Stimulated activated CD4-positive, alpha-beta T cell treated with anti-CD3 and anti-CD28 coated beads, Interleukin-12 subunit alpha, Interleukin-12 subunit beta, amount 100 ng/mL, for 4 hours (primary cell): ENCODE results near the gene IGF2BP3.

Experiments
- DNase-seq: peaks from one replicate; pipeline ENCODE4 v3.0.0-alpha.2; 2020

The IGF2BP3 gene

DNA sequence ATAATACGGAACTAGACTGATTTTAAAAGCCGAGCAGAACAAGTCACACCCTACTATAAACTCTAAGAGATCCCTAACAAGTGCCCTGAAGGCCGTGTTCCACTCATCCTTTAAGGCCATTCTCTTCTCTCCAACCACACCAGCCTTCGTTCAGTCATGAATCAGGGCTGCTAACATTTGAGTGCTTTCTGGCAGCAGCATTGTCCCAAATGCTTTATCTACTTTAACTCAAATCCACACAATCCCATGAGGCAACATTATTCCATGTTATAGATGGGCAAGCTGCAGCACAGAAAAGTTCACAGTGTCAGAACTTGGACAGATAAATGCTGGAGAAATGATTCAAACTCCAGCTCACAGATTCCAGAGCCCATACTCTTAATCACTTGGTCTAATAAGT, 97.7 kb downstream of the IGF2BP3 start:
- no peak for DNase-seq

DNA sequence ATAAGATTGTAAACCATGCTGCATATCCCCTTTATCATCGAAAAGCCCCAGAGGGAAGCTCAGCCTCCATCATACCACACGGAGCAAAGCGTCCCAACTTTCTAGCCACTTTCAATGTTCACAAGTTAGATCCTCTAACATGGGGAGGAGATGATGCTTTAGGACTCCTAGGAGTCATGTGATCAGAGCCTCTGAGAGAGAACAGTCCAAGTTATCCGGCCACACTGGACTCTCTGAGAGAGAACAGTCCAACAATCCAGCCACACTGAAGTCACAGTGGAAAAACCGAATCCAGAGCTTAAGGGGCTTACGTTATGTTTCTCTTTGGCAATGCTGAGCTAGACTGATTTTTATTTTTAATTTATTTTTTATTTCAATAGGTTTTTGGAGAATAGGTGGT, 98.6 kb downstream of the IGF2BP3 start:
- no peak for DNase-seq

DNA sequence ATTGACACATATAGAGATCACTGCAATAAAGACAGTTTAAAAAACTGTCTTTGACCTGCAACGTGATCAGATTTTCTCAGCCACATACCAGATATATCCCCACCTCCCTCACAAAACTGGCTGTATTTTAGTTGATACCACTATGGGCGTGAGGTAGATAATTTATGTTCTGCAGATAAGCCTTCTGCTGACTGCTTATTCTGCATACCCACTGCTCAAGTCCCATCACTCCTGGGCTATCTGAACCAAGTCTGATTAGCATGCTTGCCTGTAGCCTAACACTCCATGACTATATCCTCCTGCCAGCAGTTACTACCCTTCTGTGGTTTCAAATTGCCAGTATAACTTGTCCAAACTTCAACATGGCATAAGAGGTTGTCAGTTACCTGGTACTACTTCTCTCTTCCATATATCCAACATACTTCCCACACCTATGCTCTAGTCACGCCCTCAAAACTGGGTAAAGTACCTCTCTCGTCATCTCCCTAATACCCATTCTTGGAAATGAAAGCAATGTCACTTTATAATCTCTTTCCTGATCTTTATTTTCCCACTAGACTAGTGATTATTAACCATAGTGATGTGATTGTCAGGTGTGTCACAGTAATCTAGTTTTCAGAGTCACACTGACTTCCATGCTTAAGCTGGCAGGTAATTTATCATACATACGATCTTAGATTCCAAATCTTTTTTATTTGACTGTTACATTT, 100.4 kb downstream of the IGF2BP3 start:
- DNase-seq, result no peak

DNA sequence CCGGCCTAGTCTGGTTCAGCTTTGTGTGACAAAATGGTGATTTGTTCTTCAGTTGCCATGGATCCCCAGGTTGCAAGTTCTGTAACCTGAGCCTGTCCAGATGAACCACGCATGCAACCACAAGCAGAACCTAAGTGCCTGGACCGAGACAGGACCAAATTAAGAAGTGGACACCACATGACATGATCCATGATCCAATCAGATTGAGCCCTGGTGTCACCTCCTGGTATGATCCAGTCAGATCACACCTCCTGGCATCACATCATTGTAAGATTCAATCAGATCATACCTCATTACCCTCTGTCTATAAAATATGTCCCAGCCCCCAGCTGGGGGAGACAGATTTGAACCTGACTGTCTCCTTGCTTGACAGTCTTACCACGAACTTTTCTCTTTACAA, 101.2 kb downstream of the IGF2BP3 start:
- DNase-seq, result no peak

DNA sequence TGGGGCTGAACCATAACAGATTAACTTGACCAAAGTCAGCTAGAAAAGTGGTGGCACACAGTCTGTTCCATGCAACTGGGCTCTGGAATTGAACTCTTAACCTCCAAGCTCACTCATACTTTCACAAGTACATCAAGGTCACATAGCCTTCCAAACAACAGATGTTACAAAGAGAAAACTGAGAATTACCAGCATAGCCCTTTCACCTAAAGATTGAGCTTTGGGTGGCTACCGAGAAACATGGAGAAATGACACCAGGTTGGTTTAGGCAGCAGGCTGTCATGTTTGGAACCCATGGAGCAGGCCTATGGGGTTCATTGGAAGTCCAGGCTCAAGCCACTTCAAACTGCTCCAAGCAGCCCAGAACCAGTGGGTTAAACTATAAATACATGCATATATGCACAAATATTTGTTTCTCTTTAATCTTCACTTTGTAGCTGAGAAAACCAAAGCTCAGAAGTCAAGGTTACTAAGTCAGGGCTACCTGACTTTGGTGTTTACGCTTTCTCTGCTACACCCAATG, 112.1 kb downstream of the IGF2BP3 start:
- no peak for DNase-seq

DNA sequence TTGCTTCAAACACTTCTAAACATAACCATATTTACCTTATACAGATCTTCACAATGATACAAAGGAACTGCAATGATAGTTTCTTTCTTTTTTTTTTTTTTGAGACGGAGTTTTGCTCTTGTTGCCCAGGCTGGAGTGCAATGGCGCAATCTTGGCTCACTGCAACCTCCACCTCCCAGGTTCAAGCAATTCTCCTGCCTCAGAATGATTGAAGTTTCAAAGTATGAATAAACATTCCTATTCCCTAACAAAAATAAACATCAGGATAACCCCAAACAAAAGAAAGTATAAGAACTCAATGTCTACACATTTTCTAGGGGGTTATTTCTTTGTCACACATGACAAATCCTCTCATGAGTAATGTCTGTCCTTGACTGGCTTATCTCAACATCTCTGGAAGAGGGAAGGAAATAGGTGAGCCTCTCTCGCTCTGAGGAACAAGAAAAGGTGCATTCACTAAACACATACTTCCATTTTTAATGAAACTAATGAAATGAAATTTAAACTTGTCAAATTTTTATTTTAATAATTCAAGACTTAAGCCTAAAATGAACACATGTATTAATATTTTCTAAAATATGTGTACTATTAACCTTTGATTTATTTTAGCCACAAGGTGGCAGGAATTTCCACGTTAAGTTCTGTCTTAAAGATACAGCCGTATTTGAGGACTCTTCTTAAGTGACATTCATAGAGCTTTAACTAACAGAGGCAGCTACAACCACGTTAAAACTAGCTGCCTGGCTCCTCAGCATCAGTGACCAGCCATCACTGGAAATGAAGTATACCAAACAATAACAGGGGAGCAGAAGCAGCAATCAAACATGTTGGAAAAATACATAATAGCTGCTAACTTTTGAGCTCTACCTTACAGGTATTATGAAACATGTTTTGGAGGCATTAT, 112.8 kb downstream of the IGF2BP3 start:
- DNase-seq, result no peak

DNA sequence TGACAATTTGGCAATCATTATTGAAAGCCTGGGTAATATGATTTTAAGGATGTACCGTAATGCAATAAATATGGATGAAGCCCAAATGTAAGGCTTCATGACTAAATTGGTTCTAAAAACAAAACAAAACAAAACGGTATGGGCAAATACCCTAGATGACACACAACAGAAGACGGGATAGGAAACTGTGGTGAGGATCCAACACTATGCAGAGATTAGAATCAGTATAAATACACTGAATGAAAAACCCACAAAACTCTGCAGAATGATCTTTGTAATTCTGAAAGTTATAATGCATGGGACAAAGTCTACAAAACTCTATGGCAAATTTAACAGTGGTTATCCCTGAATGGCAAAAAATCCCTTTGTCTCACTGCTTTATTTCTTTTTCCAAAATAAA, 113.6 kb downstream of the IGF2BP3 start:
- no peak for DNase-seq

DNA sequence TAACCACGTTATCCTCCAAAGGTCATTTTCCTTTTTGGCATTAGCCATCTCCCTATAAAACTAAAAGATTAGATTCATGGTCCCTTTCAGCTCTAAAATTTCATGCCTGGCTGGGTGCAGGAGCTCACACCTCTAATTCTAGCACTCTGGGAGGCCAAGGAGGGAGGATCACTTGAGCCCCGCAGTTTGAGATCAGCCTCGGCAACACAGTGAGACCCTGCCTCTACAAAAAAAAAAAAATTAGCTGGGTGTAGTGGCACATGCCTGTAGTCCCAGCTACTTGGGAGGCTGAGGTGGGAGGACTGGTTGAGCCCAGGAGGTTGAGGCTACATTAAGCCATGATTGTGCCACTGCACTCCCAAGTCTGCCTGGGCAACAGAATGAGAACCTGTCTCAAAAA, 114.1 kb downstream of the IGF2BP3 start:
- no peak for DNase-seq

DNA sequence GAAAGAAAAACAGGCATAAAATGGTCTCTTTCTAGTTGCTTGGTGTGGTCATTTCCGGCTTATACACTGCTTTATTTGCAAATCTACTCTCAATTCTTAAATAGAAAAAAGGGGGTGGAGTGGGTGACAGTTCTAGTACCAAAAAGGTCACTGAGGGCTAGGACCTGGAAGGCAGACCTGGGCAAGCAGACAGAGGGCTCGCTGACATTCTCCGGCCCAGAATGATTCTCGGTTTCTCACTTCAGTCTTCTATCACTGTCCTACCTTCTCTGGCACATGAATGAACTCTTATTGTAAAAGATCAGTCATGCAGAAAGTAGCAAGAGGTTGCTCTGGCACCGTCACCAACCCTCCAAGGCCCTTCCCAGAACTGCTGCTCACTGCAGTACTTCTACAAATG, 117.1 kb downstream of the IGF2BP3 start:
- DNase-seq, result no peak

DNA sequence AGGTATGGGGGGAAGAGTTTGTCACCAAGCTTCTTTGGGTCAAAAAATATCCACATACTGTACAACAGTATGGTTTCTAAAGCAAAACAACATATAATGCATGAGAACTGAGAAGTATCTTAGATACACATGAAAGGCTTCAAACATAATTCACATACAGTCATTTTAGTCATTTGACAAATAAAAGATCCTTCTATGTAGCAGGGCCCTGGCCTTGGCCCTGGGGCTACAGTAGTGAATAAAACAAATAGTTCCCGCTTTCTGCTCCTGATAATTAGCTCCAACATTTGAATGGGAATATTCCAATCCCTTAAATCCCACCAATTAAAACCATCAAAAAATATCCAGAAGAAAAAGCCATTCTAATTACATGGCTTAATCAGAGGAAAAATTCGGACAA, 119.8 kb downstream of the IGF2BP3 start:
- DNase-seq, result no peak

DNA sequence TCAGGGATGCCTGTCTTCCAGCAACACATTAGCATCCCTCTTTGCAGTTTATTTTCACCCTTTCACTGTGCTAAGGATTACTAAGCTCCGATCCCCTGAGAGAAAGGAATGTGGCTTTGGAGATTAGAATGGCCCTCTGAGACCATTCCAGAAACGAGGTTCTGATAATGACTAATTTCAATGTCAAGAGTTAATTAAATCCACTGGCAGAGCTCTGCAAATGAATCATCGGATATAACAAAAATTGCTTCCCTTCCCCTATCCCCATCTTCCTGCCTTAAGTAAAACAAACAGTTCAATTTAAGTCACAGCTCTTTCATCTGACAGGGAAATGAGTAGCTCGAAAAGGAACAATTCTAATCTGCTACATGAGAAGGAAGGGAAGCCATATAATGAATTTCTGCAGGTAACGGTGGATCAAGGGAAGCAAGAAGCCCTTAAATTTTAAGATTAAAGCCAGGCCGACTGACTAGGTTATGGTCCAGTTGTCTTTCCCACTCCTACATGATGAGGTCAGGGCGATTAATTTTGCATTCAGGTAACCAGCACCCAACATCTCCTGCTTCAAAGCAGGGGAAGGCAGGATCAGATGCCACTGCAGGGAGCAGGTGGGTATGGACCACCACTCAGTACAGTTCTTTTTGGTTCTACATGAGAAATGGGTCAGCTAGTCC, 120.7 kb downstream of the IGF2BP3 start:
- no peak for DNase-seq

DNA sequence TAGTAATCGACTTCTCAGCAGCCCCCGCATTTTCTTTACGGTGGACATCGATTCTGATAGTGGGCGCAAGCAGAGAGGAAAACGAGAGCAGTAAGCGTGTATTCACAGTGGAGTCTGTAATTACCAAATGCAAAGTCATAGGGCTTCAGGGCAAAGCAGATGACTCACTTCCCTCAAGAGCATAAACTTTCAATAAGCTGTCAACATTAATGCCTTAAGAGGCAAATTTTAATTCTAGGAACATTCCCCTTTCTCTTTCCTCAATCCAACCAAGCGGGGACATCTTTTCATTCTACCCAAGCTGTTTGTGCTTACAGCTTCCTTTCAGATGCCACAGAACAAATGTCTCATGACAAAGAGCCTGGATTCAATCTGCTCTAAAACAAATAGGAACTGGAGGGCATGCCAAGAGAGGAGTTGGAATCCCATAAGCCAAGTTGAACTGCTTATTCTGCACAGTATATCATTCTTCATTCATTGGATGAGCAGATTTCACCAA, 122.6 kb downstream of the IGF2BP3 start:
- no peak for DNase-seq

DNA sequence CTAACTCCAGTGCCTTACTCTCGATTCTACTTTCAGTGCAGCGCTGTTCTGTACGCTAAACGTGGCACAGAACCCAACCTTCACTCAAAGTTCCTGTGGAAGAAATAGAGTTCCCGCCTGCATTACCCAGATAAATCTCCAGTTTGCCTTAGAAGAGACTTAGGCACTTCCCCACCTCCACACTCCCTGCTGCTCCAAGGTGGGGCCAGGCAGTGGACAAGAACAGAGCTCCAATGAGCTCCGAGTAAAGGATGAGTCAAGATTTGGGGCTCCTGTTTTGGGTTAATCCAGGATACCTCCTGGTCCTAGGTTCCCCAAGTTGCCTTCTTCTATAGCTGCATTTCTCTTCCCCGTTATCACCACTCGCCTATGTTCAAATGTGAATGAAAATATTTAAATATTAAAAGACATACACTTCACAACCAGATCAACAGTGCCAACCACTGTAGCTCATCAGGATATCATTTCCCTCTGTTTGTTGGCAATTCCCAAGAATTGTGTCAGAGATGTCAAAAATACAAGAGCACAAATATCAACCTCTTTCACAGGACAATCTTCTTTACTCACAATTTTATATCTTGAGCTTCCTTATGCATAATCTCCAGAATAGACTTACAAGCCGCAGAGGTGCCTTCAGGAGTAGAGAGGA, 123.1 kb downstream of the IGF2BP3 start:
- DNase-seq, result no peak

DNA sequence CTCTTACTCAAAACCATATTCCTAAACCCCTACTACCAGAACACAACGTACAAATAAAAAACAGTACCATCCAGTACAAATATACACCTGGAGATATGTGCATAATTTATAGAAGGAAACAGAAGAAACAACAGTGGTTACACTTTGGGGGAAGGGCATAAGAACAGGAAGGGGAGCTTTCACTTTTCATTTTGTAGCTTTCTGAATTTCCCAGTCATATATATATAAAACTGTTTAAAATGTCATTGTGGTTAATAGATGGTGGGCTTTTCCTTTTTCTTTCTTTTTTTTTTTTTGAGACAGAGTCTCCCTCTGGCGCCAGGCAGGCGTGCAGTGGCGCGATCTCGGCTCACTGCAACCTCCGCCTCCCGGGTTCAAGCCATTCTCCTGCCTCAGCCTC, 124.0 kb downstream of the IGF2BP3 start:
- no peak for DNase-seq

DNA sequence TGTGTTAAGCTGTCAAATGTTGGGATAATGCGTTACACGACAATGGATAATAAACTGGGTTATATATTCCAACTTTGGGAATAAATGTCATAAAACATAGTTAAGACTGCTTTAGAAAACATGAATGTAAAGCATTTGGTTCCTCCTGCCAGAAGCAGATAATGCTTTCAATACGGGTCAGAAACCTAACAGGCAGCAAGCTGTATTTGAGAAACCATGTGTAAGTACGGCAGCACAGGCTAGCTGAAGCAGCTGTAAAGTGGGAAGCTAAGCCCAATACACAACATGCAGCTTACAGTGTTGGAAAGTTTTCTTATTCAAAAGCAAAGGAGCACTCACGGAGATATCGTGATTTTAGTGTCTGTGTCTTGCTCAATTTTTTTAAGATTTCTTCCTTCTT, 124.7 kb downstream of the IGF2BP3 start:
- DNase-seq, result no peak

DNA sequence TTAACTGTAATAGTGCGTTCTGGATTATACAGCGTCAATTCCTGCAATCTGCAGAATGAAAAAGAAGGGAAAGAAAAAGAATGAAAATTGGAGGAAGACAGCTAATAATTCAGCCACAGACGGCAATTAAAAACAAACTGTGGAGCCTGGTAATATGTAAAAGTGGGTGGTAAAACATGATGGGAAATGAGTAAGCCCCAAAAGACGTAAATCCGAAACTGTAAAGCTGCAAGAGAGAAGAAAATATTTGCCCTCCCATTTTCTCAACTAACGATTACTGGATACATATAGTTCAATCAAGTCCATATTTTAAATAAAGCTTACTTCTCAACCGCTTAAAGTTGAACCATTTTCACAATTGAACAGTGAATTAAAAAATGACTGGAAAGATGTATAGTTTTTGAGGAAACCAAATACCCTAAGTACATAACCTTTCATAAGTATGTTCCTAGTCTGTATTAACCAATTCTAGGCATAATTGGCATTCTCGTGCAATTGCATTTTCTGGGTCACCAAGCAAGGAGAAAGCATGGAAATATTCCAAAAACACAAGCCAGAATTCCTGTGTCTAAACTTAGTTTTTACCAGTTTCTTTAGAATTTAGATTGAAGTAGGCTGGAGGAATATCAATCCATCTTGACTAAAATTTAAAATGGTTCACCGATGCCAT, 126.3 kb downstream of the IGF2BP3 start:
- no peak for DNase-seq

DNA sequence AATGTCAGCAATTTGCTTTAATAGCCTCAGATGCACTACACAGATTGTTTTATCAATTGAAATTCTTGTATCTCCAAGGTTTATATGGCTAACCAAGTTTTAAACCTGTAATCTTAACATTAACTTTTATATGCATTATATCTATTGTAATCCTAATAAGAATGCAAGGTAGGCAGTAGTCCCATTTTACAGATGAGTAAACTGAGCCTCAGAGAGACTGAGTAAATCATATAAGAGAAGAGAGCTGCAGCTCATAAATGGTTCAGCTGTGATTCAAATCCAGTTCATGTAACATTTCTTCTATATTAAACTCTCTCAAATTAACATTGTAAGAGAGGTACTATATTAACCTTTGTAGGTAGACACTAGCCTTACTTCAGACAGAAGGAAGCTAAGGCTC, 127.2 kb downstream of the IGF2BP3 start:
- no peak for DNase-seq

DNA sequence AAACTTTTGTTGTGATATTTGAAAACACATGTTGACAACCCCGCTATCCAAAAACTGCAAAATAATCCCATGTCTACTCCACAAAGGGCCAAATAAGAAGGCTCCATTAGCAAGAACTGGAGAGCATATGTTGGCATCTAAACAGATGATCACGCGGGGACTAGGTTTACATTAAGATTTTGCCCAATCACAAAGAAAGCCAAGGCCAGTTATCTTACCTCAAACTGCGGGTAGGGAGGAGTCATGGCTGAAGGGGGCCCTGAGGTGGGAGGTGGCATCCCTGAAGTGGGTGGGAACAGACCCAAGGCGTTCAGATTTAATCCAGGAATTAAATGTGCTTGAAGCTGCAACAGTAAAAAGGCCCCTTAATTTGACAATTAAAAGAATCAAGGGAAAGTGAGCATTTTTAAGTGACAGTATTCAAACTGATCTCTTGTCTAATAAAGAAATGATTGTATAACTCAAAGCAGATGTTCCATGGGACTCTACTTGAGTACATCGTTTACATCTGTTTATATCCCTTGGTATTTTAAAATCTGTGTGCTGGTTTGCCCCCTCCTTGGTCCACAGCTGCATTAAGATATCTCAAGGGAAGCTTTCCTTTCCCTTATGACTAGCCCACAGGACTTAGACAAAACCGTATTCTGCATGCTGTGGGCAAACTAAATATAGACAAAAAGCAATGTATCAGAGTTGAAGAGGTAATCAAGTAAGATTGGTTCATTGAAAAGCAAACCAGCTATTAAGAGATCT, 128.3 kb downstream of the IGF2BP3 start:
- no peak for DNase-seq

DNA sequence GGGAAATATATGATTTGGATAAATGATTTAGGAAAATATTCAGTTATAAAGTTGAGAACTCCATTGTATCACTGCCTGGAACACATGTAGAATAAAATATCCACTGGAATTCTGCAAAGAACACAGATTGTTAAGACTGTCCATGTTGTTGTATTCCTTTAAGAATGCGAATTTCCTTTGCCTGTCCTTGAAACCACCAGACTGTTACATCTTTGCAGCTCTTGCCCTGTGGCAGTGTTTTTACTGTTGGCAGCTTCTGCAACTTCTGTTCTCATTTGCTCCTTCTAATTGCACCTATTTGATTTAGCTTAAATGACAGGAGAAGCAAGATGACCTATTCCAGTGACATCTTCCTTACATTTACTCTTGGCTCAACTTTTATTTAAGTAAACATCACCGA, 131.4 kb downstream of the IGF2BP3 start:
- no peak for DNase-seq

DNA sequence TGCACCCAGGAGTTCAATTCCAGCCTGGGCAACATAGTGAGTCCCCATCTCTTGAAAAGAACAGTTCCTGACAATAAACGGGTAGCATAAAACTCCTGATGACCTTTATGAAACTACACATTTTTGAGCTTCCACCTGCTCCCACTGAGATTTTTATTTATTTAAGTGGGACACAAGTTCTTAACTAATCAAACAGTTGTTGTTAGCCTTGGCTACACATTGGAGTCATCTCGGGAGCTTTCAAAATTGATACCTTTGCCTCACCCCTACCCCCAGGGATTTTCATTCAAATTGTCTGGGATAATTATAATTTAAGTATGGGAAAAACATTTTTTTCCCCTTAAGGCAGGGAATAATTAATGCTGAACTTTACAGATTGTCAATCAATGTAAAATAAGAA, 131.9 kb downstream of the IGF2BP3 start:
- no peak for DNase-seq

DNA sequence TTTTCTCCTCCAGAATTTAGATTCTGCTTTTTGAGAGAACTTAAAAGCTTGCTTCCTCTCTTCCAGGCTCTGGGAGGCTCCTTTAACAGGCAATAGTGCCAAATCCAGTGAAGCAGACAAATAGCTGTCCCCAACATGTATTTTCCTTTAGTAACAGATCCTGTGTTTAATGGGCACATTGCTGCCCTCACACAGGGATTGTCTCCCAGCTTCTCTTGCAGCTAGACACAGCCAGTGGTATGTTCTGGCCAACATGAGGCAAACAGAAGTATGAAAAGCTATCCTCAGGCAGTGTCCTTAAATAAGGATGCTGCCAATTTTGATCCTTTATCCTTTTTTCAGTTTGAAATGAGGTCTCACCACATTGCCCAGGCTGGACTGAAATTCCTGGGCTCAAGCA, 132.9 kb downstream of the IGF2BP3 start:
- DNase-seq, result no peak
